HG02571 (cell line): Measurements from ENCODE around the gene ARID5B.

ENCODE experiments used
- ATAC-seq: cut with Tn5 transposase; IDR thresholded peaks from one replicate; pipeline ENCODE4 v1.9.1; 2021; ENCODE audit warnings: mild to moderate bottlenecking, moderate library complexity; ENCODE audit not compliant: unreplicated experiment

Gene ARID5B

DNA sequence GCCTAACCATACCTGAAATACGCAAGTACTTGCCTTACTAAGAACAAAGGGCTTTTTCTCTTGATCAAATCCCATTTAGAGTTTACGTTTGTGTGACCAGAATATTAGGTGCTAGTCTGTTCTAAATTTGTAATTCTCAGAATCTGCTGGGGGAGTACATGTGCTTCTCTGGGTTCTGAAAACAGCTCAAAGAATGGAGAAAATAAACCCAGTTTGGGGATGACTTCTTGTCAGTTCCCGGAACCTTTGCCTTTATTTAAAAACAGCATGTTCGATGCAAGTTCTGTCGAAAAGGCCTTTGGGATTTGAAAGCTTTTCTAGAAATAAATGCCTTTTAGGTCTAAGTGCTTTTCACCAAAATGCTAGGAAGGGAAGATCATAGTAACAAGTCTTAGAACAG lies 147.0 kb downstream of the ARID5B start:
- ATAC-seq, result no peak

DNA sequence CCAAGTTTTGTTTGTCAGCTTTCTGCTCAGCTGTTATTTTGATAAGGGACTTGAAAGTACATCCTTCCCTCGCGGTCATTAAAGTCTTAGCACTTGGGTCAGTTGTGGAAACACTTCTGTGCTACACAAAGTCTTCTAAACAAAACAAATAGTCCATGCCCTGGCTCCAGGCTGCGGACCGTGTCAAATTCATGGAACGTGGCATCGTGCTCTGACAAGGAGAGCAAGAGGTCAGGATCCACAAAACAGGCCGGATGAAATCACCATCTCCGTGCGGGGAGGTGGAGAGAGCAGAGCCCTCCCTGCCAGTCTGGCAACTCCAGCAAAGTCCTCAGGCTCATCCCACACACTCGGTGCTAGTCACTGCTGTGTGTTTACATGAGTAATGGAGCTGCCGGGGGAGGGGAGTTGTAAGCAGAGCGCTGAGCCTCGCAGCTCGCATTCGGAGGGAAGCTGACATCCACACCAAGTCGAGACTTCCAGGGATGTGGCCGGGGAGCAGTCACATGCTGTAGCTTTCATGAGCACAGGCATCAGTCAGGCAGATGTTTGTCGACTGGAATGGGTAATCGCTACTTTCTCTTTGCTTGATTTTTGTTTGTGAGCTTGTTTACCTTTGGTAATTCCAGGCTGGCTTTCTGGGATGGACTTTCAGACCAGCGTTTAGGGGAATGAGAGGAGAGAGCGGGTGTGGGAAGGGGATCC lies 147.6 kb downstream of the ARID5B start:
- no peak for ATAC-seq

GRCh38 chr10:62049624-62050345 lies 148.3 kb downstream of the ARID5B start:
- no peak for ATAC-seq

DNA sequence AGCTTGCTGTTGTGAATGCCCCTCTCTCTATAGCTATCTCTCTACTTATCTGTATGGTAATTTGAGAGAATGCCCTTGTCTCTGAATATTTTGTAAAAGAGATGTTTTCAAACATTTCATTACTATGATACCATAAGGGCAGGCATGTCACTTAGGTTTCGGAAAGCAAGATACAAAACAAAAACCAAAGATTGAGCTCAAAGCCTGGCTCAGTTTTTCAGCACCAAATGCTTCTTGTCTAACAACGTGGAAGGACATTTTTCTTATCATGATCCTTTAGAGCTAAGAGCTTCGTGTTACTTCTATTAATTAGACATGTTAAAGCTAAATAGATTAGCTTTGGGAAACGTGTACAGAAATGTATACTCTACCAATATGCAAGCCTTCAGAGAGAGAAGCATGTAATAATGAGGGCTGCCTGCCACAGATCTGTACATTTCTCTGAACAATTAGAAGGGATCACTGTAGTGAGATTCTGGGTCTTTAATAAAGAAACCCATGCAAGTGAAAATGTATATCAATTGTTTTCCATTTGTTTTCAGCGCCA lies 148.9 kb downstream of the ARID5B start:
- ATAC-seq, result no peak

DNA sequence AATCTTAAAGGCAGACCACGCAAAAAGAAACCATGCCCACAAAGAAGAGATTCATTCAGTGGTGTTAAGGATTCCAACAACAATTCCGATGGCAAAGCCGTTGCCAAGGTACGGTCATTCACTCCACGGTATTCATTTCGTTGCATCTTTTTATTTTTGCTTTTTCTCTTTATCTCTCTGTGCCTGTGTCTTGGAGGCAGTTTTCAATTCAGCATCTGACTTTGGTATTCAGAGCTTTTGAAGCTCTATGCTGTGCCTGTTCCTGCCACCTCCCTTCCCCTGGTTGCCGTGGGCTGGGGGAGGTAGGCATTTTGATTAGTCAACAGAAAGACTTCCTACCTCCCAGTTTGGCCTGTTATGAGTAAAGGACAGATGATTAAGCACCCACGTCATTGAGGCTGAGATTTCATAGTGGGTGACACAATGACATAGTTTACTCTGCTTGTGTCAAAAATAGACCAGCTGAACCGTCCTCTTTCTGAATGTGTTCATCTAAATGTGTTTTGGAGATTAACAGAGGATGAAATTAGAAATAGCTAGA lies 149.5 kb downstream of the ARID5B start:
- peak; percentile 44 for ATAC-seq

DNA sequence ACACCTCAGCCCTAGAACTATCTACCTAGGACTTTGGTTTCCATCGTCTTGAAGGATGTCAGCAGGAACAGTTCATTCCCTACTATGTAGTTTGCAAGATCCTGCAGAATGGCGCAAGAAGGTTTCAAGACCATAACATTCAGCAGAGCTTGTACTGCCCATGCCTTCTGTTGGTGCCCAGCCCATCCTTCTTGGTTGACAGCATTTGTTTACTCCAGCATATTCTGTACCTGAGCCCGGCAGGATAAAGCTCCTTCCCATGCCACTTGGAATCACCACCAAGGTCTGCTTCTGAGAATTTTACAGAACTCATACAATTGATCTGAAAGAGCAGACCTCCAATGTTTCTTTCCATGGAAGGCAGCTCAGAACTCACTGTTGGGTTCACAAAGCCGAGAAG lies 150.8 kb downstream of the ARID5B start:
- ATAC-seq, result no peak

- ATAC-seq, result no peak
Measured at GRCh38 chr10:62053860-62054259, 152.4 kb downstream of the ARID5B start.

DNA sequence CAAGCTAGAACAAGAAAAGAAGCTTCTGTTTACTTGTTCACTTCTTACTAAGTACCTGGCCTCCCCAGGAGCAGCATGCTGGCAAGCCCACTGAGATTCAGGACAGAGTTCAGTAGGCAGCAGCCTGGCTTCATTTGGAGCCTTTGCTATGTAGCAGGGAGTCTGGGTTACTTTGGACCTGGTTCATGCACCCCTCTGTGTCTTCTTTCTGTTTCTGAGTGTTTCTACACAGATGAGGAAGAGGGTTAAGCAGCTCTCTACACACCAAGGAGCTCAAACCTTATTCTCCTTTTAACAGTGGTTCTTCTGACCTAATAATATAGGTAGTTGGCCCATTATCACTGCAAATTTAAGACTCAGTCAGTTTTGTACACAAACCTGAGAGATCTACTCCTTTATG lies 152.9 kb downstream of the ARID5B start:
- peak; percentile 42 for ATAC-seq

DNA sequence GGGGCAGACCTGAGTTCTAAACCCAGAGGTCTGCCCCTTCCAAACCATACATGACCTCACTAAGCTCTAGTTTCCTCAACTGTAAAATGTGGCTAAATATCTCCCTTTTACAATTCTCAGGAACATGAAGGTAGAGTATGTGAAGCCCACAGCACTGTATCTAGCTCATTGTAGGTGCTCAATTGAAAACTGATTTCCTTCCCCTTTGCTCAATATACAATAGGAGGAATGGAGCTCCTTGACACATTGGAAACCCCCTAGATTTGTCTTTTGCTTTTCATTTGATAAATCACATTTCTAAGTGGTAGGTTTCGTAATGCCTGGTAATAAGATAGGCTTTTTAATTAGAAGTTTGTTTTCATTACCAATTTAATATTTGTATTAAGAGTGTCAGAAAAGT lies 153.3 kb downstream of the ARID5B start:
- no peak for ATAC-seq

- no peak for ATAC-seq
Measured at GRCh38 chr10:62056219-62056618, 154.7 kb downstream of the ARID5B start.

DNA sequence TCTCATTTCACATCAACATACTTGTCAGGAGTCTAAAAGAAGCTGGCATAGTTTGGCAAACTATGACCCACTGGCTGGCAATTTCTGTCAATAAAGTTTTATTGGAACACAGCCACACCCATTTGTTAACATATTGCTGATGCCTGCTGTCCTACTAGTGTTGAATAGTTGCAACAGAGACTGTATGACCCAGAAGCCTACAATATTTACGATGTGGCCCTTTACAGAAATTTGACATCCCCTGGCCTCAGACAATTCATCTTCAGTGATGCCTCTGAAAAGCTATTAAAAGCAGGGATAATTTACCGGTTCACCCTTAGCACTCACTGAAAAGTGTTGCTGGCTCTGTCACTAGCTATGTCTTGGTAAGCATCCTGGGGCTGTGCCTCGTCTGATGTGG lies 155.2 kb downstream of the ARID5B start:
- ATAC-seq, result no peak

- ATAC-seq, result no peak
Measured at GRCh38 chr10:62057359-62057758, 155.9 kb downstream of the ARID5B start.

- no peak for ATAC-seq
Measured at GRCh38 chr10:62057850-62058249, 156.4 kb downstream of the ARID5B start.

DNA sequence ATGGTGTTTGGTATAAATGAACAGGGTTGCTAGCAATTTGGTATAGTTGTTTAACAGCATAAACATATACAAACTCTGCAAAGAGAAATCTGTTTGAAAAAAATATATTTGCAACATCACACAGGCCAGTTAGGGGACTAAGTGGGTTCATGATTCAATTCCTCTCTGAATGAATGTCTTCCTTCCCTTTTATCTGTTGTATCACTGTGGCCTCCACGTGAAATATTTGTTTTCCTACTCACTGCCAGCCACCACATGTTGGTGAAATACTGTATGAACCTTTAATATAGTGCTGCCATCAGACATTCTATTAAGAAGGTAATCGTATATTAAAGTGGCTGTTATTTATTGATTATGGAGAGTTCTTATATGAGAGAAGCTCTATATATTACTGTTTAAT lies 157.0 kb downstream of the ARID5B start:
- no peak for ATAC-seq

- no peak for ATAC-seq
Measured at GRCh38 chr10:62058896-62059216, 157.4 kb downstream of the ARID5B start.

- no peak for ATAC-seq
Measured at GRCh38 chr10:62059217-62059920, 157.9 kb downstream of the ARID5B start.

GRCh38 chr10:62062028-62062427 lies 160.5 kb downstream of the ARID5B start:
- no peak for ATAC-seq

DNA sequence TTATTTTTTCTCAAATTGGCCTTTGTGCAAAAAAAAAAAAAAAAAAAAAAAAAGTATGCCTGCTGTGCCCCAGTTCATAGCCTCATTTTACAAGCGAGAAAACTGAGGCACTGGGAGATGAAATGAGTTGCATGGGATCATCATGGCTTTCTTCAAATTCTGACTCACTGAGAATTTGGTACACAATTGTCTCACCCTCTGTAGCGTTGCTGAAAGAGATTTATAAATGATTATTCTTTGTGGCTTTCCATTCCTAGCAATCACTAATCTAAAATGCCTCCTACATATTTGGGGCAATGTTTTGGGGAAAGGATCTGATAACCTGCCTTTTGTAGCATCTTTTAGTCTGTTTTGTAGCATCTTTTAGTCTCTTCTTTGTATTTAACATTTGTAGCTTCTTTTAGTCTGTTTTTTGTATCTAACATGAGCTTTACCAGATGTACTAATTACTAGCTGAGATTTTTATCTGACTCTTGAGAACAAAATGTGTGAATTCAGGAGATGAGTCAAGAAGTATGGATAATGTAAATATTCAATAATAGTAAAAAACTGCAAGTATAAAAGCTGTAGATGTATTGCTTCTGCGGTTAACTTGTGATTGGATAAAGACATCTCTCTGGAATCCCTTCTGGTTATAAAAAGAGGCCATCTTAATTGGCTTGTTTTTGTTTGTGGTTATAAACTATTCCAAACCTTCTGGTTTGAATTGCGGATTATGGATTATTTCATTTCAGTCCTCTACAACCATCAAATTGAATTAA lies 161.4 kb downstream of the ARID5B start:
- ATAC-seq, result no peak

DNA sequence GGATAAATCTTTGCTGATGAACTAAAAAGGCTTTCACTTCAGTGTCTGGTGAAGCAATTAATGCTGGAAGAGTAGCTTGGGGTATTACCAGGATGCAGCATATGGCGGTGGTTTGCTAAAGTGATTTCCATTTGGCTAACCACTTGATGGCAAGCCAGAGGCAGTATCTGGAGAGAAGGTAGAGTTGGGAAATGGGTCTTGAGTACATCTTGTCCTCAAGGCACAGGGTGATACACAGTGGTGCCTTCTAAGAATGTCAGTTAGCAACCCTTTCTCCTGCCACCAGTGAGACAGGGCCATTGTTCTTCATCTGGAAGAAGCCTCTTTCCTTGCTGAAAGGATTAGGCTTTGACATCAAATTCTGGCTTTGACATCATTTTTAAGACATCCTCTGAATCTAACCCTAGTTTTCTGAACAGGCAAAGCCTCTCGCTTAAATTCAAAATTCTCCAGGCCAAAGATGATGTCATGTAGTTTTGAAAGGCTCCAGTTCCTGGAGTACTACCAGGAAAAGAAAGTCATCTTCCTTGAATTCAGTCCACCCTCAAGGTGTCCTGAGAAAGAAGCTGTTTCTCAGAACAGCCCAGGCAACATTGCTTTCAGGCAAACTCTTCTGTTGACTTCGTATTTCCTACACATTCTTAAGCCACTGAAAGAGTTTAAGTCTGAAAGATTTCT lies 162.4 kb downstream of the ARID5B start:
- ATAC-seq, result no peak

DNA sequence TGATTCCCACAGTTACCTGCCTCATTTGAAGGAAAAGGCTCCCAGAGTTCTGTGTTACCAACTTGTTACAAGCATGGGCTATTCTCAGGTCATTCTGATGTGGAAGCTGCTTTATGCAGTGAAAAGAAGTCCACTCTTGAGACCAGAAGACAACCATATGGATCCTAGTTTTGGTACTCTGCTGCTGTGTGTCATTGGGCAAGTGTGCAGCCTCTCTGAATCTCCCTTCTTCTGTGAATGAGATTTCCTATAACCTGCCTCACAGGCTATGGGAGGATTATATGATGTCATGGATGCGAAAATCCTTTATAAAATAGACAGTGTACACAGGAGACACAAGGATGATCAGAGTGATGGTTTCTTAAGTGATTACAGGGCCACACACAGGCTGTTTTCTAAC lies 166.1 kb downstream of the ARID5B start:
- ATAC-seq, result no peak
